ENCODE measurements around the gene KDM6A.

GRCh38 chrX:44844204-44844603 is 28.8 kb upstream of the KDM6A start:
- TF ChIP-seq MAX (CRISPR knock-in tag; IDR thresholded peaks at IDR 0.05): no peak
- TF ChIP-seq CTCF (IDR thresholded peaks at IDR 0.05): no peak
- no peak for TF ChIP-seq SP1 (CRISPR knock-in tag; conservative IDR thresholded peaks at IDR 0.05)

Measured in WTC11 (cell line).